ENCODE measurements around the gene MESP1.

GRCh38 chr15:89760303-89761008 lies 9.4 kb upstream of the MESP1 start:
- TF ChIP-seq, protein P1, sequence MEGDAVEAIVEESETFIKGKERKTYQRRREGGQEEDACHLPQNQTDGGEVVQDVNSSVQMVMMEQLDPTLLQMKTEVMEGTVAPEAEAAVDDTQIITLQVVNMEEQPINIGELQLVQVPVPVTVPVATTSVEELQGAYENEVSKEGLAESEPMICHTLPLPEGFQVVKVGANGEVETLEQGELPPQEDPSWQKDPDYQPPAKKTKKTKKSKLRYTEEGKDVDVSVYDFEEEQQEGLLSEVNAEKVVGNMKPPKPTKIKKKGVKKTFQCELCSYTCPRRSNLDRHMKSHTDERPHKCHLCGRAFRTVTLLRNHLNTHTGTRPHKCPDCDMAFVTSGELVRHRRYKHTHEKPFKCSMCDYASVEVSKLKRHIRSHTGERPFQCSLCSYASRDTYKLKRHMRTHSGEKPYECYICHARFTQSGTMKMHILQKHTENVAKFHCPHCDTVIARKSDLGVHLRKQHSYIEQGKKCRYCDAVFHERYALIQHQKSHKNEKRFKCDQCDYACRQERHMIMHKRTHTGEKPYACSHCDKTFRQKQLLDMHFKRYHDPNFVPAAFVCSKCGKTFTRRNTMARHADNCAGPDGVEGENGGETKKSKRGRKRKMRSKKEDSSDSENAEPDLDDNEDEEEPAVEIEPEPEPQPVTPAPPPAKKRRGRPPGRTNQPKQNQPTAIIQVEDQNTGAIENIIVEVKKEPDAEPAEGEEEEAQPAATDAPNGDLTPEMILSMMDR (IDR thresholded peaks at IDR 0.05), result peak; percentile 91 to 96 (median 94)
- TF ChIP-seq POLR2A (IDR thresholded peaks at IDR 0.05), result no peak
